Measurements from ENCODE around the gene TNS3. TPM values are rescaled to one million over a fixed set of nuclear protein-coding genes. Genes with fewer than 3 reads are reported as not detected.

The TNS3 gene
- total RNA-seq, 1 donor from 2014 or later: 92.9 TPM

GRCh38 chr7:47496666-47497065 is 85.2 kb downstream of the TNS3 start:
- Histone ChIP-seq H3K27ac (ENCODE audit: low read depth, low read length) (no peak overlapping the region), H3K4me3 (ENCODE audit: insufficient read depth, low read depth, low read length) (no peak overlapping the region), H3K36me3 (ENCODE audit: insufficient read depth, low read length) (peaks cover 2% of the 10 kb centered on the region), H3K4me2 (ENCODE audit: low read length) (no peak overlapping the region), H3K9ac (ENCODE audit: low read length) (no peak overlapping the region), H3K27me3 (ENCODE audit: insufficient read depth, low read length) (no peaks in the 10 kb centered on the region), H2AFZ (ENCODE audit: low read depth, low read length) (no peak overlapping the region), H3K9me3 (ENCODE audit: insufficient read depth, low read depth, low read length) (no peaks in the 10 kb centered on the region), H3K4me1 (ENCODE audit: insufficient read depth, low read length) (peaks cover 29% of the 10 kb centered on the region), H3K79me2 (ENCODE audit: insufficient read depth, low read length) (peaks cover 74% of the 10 kb centered on the region), H4K20me1 (ENCODE audit: insufficient read depth, low read length) (peaks cover 35% of the 10 kb centered on the region)
- H3K4me3 Mint-ChIP-seq (ENCODE audit: unreplicated experiment): no peak overlapping the region
- FAIRE-seq (no peak), DNase-seq (ENCODE audit: low read depth) (no peak)
- no peak overlapping the region for H3K27ac Mint-ChIP-seq (ENCODE audit: unreplicated experiment)
- TF ChIP-seq CTCF (IDR thresholded peaks at IDR 0.05; ENCODE audit: insufficient read depth, low read depth, low read length) (no peak), EZH2 (IDR thresholded peaks at IDR 0.05; ENCODE audit: insufficient read depth, low read length) (no peak)
- H3K4me1 Mint-ChIP-seq (ENCODE audit: low read depth, unreplicated experiment): peaks cover 69% of the 10 kb centered on the region
- H3K27me3 Mint-ChIP-seq (ENCODE audit: low read depth, unreplicated experiment): no peaks in the 10 kb centered on the region
- peaks cover 17% of the 10 kb centered on the region for H3K36me3 Mint-ChIP-seq (ENCODE audit: low read depth, unreplicated experiment)
- no peaks in the 10 kb centered on the region for H3K9me3 Mint-ChIP-seq (ENCODE audit: unreplicated experiment)

GRCh38 chr7:47496056-47496665 is 85.8 kb downstream of the TNS3 start:
- DNase-seq (ENCODE audit: low read depth) (no peak), FAIRE-seq (no peak)
- Mint-ChIP-seq H3K9me3 (ENCODE audit: unreplicated experiment) (no peaks in the 10 kb centered on the region), H3K27me3 (ENCODE audit: low read depth, unreplicated experiment) (no peaks in the 10 kb centered on the region), H3K27ac (ENCODE audit: unreplicated experiment) (no peak overlapping the region), H3K36me3 (ENCODE audit: low read depth, unreplicated experiment) (peaks cover 22% of the 10 kb centered on the region), H3K4me1 (ENCODE audit: low read depth, unreplicated experiment) (peaks cover 70% of the 10 kb centered on the region), H3K4me3 (ENCODE audit: unreplicated experiment) (no peak overlapping the region)
- Histone ChIP-seq H3K9me3 (ENCODE audit: insufficient read depth, low read depth, low read length) (no peaks in the 10 kb centered on the region), H3K27me3 (ENCODE audit: insufficient read depth, low read length) (no peaks in the 10 kb centered on the region), H3K4me2 (ENCODE audit: low read length) (no peak overlapping the region), H3K27ac (ENCODE audit: low read depth, low read length) (no peak overlapping the region), H3K4me1 (ENCODE audit: insufficient read depth, low read length) (peaks cover 24% of the 10 kb centered on the region), H3K9ac (ENCODE audit: low read length) (no peak overlapping the region), H3K79me2 (ENCODE audit: insufficient read depth, low read length) (peaks cover 76% of the 10 kb centered on the region), H4K20me1 (ENCODE audit: insufficient read depth, low read length) (peaks cover 35% of the 10 kb centered on the region), H2AFZ (ENCODE audit: low read depth, low read length) (no peak overlapping the region), H3K4me3 (ENCODE audit: insufficient read depth, low read depth, low read length) (no peak overlapping the region), H3K36me3 (ENCODE audit: insufficient read depth, low read length) (peaks cover 2% of the 10 kb centered on the region)
- TF ChIP-seq CTCF (IDR thresholded peaks at IDR 0.05; ENCODE audit: insufficient read depth, low read depth, low read length) (no peak), EZH2 (IDR thresholded peaks at IDR 0.05; ENCODE audit: insufficient read depth, low read length) (no peak)
